MCF 10A (cell line): ENCODE measurements around the gene EPHB1. TPM values are rescaled to one million over a fixed set of nuclear protein-coding genes. Genes with fewer than 3 reads are reported as not detected.

Experiments
- BruUV-seq: library from RNA; stranded (reverse); fragments of 400-500 nt; replicated peaks from 2 replicates; lab custom pipeline; 2021; lab: Mats Ljungman, UMichigan
- CTCF ChIA-PET: fragments of 300-600 bp; sonication (Branson Sonifier 250); formaldehyde crosslinking; extraction: SDS; loops from one replicate; lab custom pipeline; 2021; ENCODE audit warnings: antibody characterized with exemption, inconsistent platforms; lab: Yijun Ruan, JAX
- POLR2A ChIA-PET: fragments of 300-600, 350-650 bp; sonication (Branson Sonifier 250); formaldehyde crosslinking; extraction: SDS; loops from one replicate; lab custom pipeline; 2020; ENCODE audit warnings: antibody characterized with exemption, inconsistent platforms; lab: Yijun Ruan, JAX
- DNase-seq: peaks from one replicate; pipeline ENCODE4 v3.0.0-alpha.2; 2018; ENCODE audit not compliant: unreplicated experiment
- H3K27ac Mint-ChIP-seq: one replicate; pipeline ENCODE4 v1.8.0; 2022; ENCODE audit warnings: mild to moderate bottlenecking, low read depth, mixed read lengths; ENCODE audit not compliant: unreplicated experiment
- H3K27me3 Mint-ChIP-seq: one replicate; pipeline ENCODE4 v1.8.0; 2022; ENCODE audit warnings: mixed read lengths; ENCODE audit not compliant: insufficient read depth, unreplicated experiment
- H3K36me3 Mint-ChIP-seq: one replicate; pipeline ENCODE4 v1.8.0; 2022; ENCODE audit warnings: mild to moderate bottlenecking, moderate library complexity, mixed read lengths; ENCODE audit not compliant: insufficient read depth, unreplicated experiment
- H3K4me1 Mint-ChIP-seq: one replicate; pipeline ENCODE4 v1.8.0; 2022; ENCODE audit warnings: mixed read lengths; ENCODE audit not compliant: insufficient read depth, unreplicated experiment
- H3K4me3 Mint-ChIP-seq: one replicate; pipeline ENCODE4 v1.8.0; 2022; ENCODE audit warnings: mild to moderate bottlenecking, moderate library complexity, mixed read lengths; ENCODE audit not compliant: unreplicated experiment
- H3K9me3 Mint-ChIP-seq: one replicate; pipeline ENCODE4 v1.8.0; 2022; ENCODE audit warnings: mixed read lengths; ENCODE audit not compliant: unreplicated experiment
- CTCF ChIP-seq: fragments of 200-600 bp; IDR thresholded peaks from one replicate; pipeline ENCODE4 v1.8.0; 2022; ENCODE audit warnings: antibody characterized with exemption, mild to moderate bottlenecking; ENCODE audit not compliant: unreplicated experiment
- intact Hi-C: fragments of 100-400 bp; cut with micrococcal nuclease; formaldehyde crosslinking; loops from 2 replicates; pipeline ENCODE4 v1.14.1; 2022
- total RNA-seq: library from RNA; stranded (reverse); gene quantifications from 2 replicates; pipeline ENCODE4 v1.2.3, GENCODE V29; 2022

Gene EPHB1
- total RNA-seq, 1 experiment from 2014 or later, result not detected

GRCh38 chr3:134956844-134957243, 161.8 kb downstream of the EPHB1 start:
- DNase-seq, result no peak
- Mint-ChIP-seq H3K4me1 (no peaks in the 10 kb centered on the region), H3K27ac (no peak overlapping the region), H3K36me3 (no peaks in the 10 kb centered on the region), H3K27me3 (no peaks in the 10 kb centered on the region), H3K4me3 (no peak overlapping the region), H3K9me3 (no peaks in the 10 kb centered on the region)
- intact Hi-C loops, result no loop called here
- no TSS peak for BruUV-seq
- no peak for TF ChIP-seq CTCF
- ChIA-PET CTCF (interaction anchor here (0.6 kb wide), 1 partner anchor 732 kb away, joined by 3 read pairs; no protein-coding TSS in a partner anchor), POLR2A (no interaction called here)

GRCh38 chr3:134959516-134959915, 164.5 kb downstream of the EPHB1 start:
- no peaks in the 10 kb centered on the region for H3K27me3 Mint-ChIP-seq
- intact Hi-C loops, result no loop called here
- POLR2A ChIA-PET, result no interaction called here

GRCh38 chr3:134964226-134964625, 169.2 kb downstream of the EPHB1 start:
- no peak for DNase-seq
- no peak for TF ChIP-seq CTCF
- Mint-ChIP-seq H3K27ac (no peak overlapping the region), H3K4me3 (no peak overlapping the region), H3K36me3 (no peaks in the 10 kb centered on the region), H3K27me3 (no peaks in the 10 kb centered on the region), H3K9me3 (peaks cover 47% of the 10 kb centered on the region), H3K4me1 (no peaks in the 10 kb centered on the region)
- no TSS peak for BruUV-seq
- ChIA-PET CTCF (no interaction called here), POLR2A (no interaction called here)
- intact Hi-C loops, result no loop called here

More at GRCh38 chr3:134959516-134959915, 164.5 kb downstream of the EPHB1 start:
- Mint-ChIP-seq H3K36me3 (no peaks in the 10 kb centered on the region), H3K4me1 (no peaks in the 10 kb centered on the region), H3K4me3 (no peak overlapping the region), H3K9me3 (peaks cover 25% of the 10 kb centered on the region), H3K27ac (no peak overlapping the region)
- DNase-seq, result no peak
- CTCF ChIA-PET, result interaction anchor here (0.8 kb wide), 1 partner anchor 9 kb away, joined by 4 read pairs; no protein-coding TSS in a partner anchor
- BruUV-seq, result no TSS peak
- TF ChIP-seq CTCF, result no peak

GRCh38 chr3:134965865-134966481, 170.9 kb downstream of the EPHB1 start:
- Mint-ChIP-seq H3K27ac (no peak overlapping the region), H3K4me1 (no peaks in the 10 kb centered on the region), H3K9me3 (peaks cover 48% of the 10 kb centered on the region), H3K36me3 (no peaks in the 10 kb centered on the region), H3K4me3 (no peak overlapping the region), H3K27me3 (no peaks in the 10 kb centered on the region)
- ChIA-PET CTCF (interaction anchor here (1.0 kb wide), 1 partner anchor 9 kb away, joined by 4 read pairs; no protein-coding TSS in a partner anchor), POLR2A (no interaction called here)
- no peak for TF ChIP-seq CTCF
- BruUV-seq, result no TSS peak
- intact Hi-C loops, result no loop called here
- no peak for DNase-seq
